Measurements from ENCODE around the gene WHAMM.

The WHAMM gene

DNA sequence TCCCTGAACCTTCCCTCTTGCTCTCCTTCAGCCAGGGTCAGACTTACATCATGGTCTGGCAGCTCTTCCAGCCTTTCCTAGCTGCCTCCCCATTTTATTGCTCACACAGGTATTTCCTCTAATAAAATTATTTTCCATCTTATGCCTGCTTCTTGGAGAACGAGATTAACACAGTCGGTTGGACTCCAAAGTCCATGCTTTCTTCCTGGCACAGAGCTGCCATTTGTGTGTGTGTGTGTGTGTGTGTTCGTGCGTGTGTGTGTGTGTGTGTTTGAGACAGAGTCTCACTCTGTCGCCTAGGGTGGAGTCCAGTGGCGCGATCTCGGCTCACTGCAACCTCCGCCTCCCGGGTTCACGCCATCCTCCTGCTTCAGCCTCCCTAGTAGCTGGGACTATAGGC, 19.1 kb upstream of the WHAMM start:
- H3K9me3 Mint-ChIP-seq: peaks cover 9 to 12% of the 10 kb centered on the region in 2 donors
- H3K4me3 Mint-ChIP-seq: no peak overlapping the region
- no peak overlapping the region for H3K27ac Mint-ChIP-seq
- ATAC-seq (no peak), DNase-seq (no peak)
- no peaks in the 10 kb centered on the region for H3K27me3 Mint-ChIP-seq
- no peaks in the 10 kb centered on the region for H3K4me1 Mint-ChIP-seq

DNA sequence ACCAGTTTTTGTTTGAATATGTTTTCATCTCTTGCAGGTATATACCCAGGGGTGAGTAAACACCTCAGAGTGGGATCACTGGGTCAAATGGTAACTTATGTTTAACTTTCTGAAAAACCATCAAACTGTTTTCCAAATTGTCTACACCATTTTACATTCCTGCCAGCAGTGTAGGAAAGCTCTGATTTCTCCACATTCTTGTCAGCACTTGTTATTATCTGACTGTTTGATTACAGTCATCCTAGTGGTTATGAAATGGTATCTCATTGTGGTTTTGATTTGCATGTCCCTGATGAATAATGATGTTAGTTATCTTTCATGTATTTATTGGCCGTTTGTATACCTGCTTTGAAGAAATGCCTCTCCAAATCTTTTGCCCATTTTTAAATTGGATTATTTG, 17.4 kb upstream of the WHAMM start:
- Mint-ChIP-seq H3K4me3 (no peak overlapping the region), H3K4me1 (no peaks in the 10 kb centered on the region), H3K9me3 (peaks cover 9 to 12% of the 10 kb centered on the region in 2 donors), H3K27ac (no peak overlapping the region), H3K27me3 (no peaks in the 10 kb centered on the region)
- no peak for DNase-seq
- ATAC-seq: no peak

DNA sequence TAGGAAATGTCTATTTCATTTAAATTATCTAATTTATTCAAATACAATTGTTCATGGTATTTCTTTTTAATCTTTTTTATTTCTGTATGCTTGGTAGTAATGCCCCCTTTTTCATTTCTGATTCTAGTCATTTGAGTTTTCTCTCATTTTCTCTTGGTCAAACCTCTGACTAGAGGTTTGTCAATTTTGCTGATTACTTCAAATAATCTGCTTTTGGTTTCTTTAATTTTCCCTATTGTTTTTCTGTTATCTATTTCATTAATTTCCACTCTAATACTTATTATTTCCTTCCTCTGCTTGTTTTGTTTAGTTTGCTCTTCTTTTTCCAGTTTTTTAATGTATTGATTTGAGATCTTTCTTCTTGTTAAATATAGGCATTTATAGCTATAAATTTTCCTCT, 15.7 kb upstream of the WHAMM start:
- ATAC-seq (no peak), DNase-seq (no peak)
- H3K9me3 Mint-ChIP-seq: peaks cover 9 to 12% of the 10 kb centered on the region in 2 donors
- no peaks in the 10 kb centered on the region for H3K27me3 Mint-ChIP-seq
- H3K4me3 Mint-ChIP-seq: no peak overlapping the region
- H3K4me1 Mint-ChIP-seq: no peaks in the 10 kb centered on the region
- H3K27ac Mint-ChIP-seq: no peak overlapping the region

DNA sequence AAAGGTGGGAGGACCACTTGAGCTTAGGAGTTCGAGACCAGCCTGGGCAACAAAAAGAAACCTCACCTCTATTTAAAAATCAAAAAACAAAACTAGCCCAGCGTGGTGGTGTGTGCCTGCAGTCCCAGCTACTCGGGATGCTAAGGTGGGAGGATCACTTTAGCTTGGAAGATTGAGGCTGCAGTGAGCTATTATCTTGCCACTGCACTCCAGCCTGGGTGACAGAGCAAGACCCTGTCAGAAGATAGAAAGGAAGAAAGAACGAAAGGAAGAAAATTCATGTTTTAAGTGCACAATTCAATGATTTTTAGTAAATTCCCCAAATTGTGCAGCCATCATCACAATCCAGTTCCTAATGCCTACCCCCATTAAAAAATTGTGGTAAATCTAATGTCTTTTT, 11.3 kb upstream of the WHAMM start:
- Mint-ChIP-seq H3K4me3 (no peak overlapping the region), H3K4me1 (no peaks in the 10 kb centered on the region), H3K9me3 (peaks cover 9 to 12% of the 10 kb centered on the region in 2 donors), H3K27ac (no peak overlapping the region), H3K27me3 (peaks cover 37% of the 10 kb centered on the region)
- ATAC-seq: no peak
- DNase-seq: no peak

DNA sequence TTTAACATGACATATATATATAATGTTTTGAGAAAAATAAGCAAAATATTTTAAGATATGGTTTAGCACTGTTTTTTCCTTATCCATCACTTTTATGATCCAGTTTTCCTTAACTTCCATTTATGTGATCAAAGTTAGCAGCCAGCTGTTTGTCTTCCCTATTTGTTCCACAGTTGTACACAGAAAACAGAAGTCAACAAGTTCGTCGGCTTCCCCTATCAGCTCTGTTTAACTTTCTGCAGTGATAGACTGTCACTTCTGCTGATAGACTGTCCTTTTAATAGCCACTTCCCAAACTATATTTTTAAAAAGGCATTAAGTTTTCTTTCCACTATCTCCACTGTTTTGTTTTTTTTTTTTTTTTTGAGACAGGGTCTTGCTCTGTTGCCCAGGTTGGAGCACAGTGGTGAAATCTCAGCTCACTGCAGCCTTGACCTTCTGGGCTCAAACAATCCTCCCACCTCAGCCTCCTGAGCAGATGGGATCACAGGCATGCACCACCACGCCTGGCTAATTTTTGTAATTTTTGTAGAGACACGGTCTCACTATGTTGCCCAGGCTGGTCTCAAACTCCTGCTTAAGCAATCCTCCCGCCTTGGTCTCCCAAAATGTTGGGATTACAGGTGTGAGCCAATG, 10.8 kb upstream of the WHAMM start:
- no peak for DNase-seq
- ATAC-seq: no peak
- H3K9me3 Mint-ChIP-seq: peaks cover 8 to 10% of the 10 kb centered on the region in 2 donors
- H3K4me1 Mint-ChIP-seq: no peaks in the 10 kb centered on the region
- H3K27me3 Mint-ChIP-seq: peaks cover 41% of the 10 kb centered on the region
- no peak overlapping the region for H3K27ac Mint-ChIP-seq
- no peak overlapping the region for H3K4me3 Mint-ChIP-seq

DNA sequence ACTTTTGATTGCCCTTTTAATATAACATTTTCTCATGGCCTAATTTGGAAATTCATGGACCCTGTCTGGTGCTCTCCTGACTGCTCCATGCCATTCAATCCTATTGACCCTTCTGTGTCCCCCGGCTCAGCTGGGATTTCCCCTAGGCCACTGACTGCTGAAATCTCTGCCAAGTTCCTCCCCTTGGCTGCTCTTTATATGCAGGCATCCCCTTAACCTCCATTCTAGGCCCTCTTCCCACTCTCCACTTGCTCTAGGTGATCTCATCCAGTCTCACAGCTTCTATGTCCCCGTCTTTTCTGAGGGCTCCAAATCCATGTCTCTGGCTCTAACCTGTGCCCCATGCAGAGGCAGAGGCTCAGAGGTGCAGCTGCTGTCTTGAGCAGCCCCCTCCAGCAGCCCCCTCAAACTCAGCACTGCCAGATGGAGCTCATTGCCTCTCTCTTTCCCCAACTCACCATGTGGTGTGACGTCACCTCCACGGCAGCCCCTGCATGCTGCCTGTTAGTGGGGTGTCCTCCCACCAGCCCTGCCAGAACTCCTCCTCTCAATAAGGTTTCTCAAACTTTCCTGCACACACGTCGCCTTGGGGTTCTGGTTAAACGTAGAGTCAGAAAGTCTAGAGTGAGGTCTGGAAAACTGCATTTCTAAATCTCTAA, 10.1 kb upstream of the WHAMM start:
- ATAC-seq (no peak), DNase-seq (no peak)
- no peak overlapping the region for H3K4me3 Mint-ChIP-seq
- H3K27me3 Mint-ChIP-seq: peaks cover 41% of the 10 kb centered on the region
- H3K27ac Mint-ChIP-seq: no peak overlapping the region
- no peaks in the 10 kb centered on the region for H3K4me1 Mint-ChIP-seq
- peaks cover 1 to 4% of the 10 kb centered on the region in 2 donors for H3K9me3 Mint-ChIP-seq

DNA sequence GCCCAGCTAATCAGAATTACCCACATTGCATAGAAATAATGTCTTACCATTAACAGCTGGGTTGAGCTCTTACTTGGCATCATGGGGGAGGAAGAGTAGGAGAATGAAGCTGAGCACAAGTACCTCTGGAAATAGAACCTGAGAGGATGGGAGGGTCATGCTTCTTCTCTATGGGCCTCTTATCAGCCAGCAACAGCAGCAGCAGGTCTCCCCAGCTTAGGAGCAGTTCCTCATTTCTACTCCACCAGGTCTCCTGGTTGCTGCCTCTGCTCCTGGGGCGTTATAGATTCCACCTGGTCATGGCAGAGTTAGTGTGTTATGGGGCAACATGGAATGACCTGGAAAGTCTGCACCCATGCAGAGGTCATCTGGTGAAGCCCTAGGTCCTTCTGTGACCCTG, 6.9 kb upstream of the WHAMM start:
- H3K27me3 Mint-ChIP-seq: peaks cover 41% of the 10 kb centered on the region

DNA sequence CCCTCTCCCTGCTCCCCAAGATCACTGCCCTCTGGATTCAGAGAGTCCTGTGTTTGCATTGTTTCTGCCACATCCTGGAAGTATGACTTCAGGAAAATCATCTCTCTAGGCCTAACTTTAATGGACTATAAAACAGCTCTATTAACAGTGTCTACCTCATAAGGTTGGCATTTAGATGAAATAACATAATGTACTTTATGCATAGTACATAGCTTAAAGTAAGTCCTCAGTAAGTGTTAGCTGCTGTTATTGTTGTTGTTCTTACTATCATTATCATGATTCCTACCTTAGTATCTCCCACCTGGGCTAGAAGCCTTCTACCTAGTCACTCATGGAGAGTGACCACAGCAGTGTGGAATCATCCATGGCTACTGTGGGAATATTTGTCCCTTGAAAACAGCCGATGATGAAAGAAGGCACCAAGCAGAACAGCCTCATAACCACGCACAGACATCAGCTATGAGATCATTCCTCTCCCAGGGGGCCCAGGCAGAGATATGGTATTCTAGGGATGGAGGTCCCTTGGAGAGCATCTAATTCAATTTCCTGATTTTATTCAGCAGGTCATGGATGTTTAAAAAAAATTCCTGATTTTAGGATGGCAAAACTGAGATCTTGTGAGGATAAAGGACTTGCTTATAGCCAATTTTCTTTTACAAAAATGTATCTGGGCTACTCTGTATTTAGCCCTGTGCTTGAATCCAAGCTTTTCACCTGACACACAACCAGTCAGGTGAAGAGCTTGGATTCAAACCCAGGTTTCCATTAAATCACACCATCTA, 5.4 kb upstream of the WHAMM start:
- DNase-seq: no peak
- no peak overlapping the region for H3K27ac Mint-ChIP-seq
- peaks cover 39% of the 10 kb centered on the region for H3K27me3 Mint-ChIP-seq

More for the DNA sequence above, 6.9 kb upstream of the WHAMM start:
- H3K9me3 Mint-ChIP-seq: no peaks in the 10 kb centered on the region
- ATAC-seq: no peak
- no peaks in the 10 kb centered on the region for H3K4me1 Mint-ChIP-seq
- no peak for DNase-seq
- no peak overlapping the region for H3K27ac Mint-ChIP-seq
- no peak overlapping the region for H3K4me3 Mint-ChIP-seq

DNA sequence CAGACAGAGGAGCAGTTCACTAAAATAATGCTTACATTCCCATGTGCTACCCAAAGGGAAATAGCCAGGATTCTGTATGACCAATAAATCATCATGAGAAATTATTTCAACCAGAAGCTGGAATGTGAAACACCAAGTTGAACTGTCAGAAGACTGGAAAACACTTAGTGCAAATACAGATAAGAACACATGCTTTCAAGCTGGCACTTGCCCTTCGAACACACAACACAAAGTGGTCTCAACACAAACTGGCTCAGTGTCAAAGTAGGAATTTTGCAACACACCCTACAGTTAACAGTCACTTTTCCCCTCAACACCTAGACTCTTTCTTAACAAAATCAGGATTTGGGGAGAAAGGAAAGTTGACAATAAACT, 4.9 kb upstream of the WHAMM start:
- H3K4me3 Mint-ChIP-seq: no peak overlapping the region
- H3K9me3 Mint-ChIP-seq: no peaks in the 10 kb centered on the region
- no peak for DNase-seq
- peaks cover 15% of the 10 kb centered on the region for H3K4me1 Mint-ChIP-seq
- H3K27me3 Mint-ChIP-seq: peaks cover 33% of the 10 kb centered on the region
- ATAC-seq: no peak
- no peak overlapping the region for H3K27ac Mint-ChIP-seq

More for the DNA sequence above, 5.4 kb upstream of the WHAMM start:
- no peak overlapping the region for H3K4me3 Mint-ChIP-seq
- no peaks in the 10 kb centered on the region for H3K9me3 Mint-ChIP-seq
- no peak for ATAC-seq
- peaks cover 11% of the 10 kb centered on the region for H3K4me1 Mint-ChIP-seq

DNA sequence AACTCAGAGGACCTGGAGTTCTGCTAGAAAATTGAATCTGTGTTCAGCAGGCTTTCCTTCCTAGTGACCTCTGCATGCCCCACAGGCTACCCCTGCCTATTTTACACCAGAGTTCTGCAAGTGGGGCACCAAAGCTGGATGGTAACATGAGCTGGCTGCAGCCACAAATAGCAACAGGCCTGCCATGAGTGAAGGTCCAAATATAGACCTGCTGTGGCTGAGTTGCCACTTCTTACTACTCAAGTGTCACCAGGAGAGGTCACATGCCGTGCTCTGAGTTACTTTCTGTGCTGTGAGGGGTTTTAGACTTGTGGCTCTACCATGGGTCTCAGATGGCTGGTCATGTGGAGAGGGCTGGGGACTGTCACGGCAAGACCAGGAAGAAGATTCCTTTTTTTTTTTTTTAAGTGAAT, 3.4 kb upstream of the WHAMM start, which contains the start of gene FSD2:
Gene FSD2, minus strand, starts transcription at position 76 of the 413 bp plus-strand sequence. CDS start 18,679 bp downstream, outside the sequence.
- no peak for ATAC-seq
- H3K27ac Mint-ChIP-seq: no peak within 1 kb of the TSS
- no peak within 1 kb of the TSS for H3K4me3 Mint-ChIP-seq
- H3K4me1 Mint-ChIP-seq: peaks cover 15% of the 10 kb centered on the region
- H3K9me3 Mint-ChIP-seq: no peaks in the 10 kb centered on the region
- peaks cover 24% of the 10 kb centered on the region for H3K27me3 Mint-ChIP-seq
- DNase-seq: no peak

DNA sequence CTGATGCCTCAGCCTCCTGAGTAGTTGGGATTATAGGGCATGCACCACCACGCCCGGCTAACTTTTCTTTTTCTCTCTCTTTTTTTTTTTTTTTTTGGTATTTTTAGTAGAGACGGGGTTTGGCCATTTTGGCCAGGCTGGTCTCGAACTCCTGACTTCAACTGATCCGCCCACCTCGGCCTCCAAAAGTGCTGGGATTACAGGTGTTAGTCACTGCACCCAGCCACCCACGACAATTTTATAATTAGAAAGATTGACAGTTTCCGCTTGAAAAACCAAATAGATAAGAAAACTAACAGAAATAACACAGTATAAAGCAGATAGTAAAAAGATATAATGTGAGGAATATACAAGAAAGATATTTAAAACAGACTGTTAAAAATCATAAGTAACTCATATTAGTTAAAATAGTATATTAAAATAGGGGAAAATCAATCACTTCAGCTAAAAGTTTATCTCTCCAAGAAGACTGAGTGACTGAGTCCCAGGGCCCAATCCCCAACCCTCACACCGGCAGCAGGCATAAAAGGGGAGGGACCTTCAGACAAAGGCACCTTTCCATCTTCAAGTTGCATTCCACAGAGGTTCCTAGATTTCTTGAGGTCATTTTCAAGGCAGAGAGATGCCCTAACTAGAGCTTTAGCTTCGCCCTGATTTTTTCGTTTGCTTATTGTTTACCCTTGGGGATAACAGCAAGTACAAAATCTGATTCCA, 1.4 kb upstream of the WHAMM start:
- Mint-ChIP-seq H3K9me3 (no peaks in the 10 kb centered on the region), H3K4me3 (no peak overlapping the region), H3K27me3 (peaks cover 4% of the 10 kb centered on the region)

DNA sequence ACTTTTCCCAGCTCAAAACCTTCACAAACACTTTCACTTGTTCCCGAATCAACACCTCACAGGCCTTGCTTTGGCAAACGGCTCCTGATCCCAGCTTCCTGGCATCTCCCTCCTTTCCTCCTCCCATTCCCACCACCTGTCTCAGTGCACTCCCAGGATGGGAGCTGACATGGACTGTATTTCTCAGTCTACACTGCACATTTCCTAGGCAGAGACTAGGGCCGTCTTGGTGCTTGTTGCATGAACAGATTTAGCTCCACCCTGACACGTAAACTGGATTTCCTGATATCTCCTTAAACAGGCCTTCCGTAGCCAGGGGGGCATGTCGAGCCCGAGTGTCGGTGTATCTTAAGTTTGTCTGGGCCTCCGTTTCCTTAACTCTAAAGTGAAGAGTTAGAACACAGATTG, 790 bp upstream of the WHAMM start:
- Mint-ChIP-seq H3K9me3 (no peaks in the 10 kb centered on the region), H3K27me3 (no peaks in the 10 kb centered on the region), H3K4me3 (peak overlapping the region; percentile 75 to 87), H3K27ac (no peak overlapping the region), H3K4me1 (peaks cover 30% of the 10 kb centered on the region)
- DNase-seq: no peak
- ATAC-seq: no peak

More for the DNA sequence above, 1.4 kb upstream of the WHAMM start:
- ATAC-seq: no peak
- peaks cover 30% of the 10 kb centered on the region for H3K4me1 Mint-ChIP-seq
- DNase-seq: no peak
- no peak overlapping the region for H3K27ac Mint-ChIP-seq

DNA sequence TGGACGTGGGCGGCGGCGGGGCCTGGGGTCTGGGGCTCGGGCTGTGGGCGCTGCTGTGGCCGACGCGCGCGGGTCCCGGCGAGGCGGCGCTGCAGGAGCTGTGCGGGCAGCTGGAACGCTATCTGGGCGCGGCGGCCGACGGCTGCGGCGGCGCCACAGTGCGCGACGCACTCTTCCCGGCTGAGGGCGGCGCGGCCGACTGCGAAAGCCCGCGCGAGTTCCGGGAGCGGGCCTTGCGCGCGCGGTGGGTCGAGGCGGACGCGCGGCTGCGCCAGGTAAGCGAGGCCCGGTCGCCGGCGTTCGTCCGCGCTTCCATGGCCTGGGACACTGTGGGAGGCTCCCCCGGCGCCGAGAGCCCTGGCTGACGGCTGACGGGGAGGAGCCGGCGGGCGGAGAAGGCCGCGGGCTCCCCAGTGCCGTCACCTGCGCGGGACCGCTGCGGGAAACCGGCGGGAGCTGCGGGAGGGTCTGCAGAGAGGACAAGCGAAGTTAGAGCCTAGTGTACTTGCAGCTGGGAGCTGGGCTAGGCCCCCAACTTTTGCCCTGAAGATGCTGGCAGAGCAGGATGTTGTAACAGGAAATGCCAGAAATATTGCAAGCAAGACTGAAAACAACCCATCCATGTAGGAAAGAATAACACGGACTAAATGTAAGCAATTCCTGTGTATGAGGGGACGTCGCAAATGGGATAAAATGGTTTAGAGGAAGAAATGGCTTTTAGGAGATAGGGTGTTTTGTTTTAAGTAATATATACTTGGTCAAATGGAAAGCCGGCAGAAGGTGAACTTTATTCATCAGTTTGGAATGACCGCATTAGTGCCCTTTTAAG, 847 bp downstream of the WHAMM start:
- Mint-ChIP-seq H3K27ac (peak overlapping the region; percentile 96 to 99), H3K9me3 (no peaks in the 10 kb centered on the region), H3K27me3 (no peaks in the 10 kb centered on the region), H3K4me1 (peaks cover 30% of the 10 kb centered on the region), H3K4me3 (peak overlapping the region; percentile 85 to 87)
- DNase-seq: peak; percentile 50 to 60
- peak; percentile 43 for ATAC-seq

DNA sequence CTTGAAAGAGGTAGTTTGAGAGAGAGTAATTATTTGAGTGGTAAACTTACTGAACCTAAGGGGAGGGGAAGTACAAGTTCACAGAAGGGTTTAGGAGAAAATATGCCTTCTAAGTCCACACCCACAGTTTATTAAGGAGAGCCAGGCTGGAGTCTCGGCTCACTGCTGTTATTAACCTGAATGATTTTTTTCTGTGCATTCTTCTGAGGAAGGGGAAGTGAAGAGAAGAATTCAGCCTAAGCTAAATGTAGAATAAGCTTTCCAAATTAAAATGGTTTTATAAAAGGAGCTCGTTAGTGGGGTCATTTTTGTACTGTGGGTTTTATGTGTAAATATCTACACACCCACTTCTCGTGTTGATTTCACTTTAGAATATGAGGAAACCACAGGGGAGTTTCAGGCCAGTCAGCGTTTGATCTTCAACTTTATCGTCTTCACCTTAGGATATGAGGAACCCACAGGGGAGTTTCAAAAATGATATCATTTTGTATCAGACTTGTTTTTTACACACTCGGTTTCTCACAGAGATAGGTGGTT, 1.5 kb downstream of the WHAMM start:
- peaks cover 30% of the 10 kb centered on the region for H3K4me1 Mint-ChIP-seq
- peak; percentile 47 to 67 for DNase-seq
- peak overlapping the region; percentile 85 to 87 for H3K4me3 Mint-ChIP-seq
- ATAC-seq: peak; percentile 31
- peak overlapping the region; percentile 96 to 99 for H3K27ac Mint-ChIP-seq
- no peaks in the 10 kb centered on the region for H3K27me3 Mint-ChIP-seq
- H3K9me3 Mint-ChIP-seq: no peaks in the 10 kb centered on the region

Measured in stimulated activated naive CD8-positive, alpha-beta T cell treated with anti-CD3 and anti-CD28 coated beads, Interleukin-15, amount 100 ng/mL, for 72 hours (primary cell).